Measurements from ENCODE around the gene PHETA1. TPM values are rescaled to one million over a fixed set of nuclear protein-coding genes. Genes with fewer than 3 reads are reported as not detected.
"Not testable (repeated sequence)": the region's sequence is repeated elsewhere in the genome, so short reads cannot be mapped to it uniquely, and the experiment has no call there.

PHETA1 gene
- total RNA-seq, 1 experiment from 2014 or later = 12.4 TPM

DNA sequence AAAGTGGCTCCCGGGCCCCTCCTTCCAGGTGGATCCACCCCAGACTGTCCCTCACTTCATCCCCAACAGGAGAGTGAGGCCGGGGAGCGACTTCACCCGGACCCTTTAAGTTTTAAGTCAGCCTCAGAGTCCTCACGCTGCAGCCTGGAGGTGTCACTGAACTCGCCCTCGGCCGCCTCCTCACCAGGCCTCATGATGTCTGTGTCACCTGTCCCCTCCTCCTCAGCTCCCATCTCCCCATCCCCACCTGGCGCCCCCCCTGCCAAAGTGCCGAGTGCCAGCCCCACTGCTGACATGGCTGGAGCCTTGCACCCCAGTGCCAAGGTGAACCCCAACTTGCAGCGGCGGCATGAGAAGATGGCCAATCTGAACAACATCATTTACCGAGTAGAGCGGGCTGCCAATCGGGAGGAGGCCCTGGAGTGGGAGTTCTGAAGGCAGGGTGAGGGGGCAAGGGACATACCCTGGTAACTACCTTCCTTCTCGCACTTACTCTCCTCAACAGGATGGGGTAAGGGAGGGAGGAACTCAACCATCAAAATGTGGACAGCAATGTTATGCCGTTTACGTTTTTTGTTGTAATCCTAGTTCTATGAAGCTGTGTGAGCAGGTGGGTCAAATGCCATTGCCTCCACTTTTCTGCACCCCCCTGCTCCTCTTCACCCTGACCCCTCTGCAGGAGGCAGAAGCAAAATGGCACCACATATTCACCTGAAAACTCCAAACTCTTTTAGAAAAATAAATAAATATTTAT, 20.8 kb downstream of the PHETA1 start (continued):
- TF ChIP-seq, protein P1, sequence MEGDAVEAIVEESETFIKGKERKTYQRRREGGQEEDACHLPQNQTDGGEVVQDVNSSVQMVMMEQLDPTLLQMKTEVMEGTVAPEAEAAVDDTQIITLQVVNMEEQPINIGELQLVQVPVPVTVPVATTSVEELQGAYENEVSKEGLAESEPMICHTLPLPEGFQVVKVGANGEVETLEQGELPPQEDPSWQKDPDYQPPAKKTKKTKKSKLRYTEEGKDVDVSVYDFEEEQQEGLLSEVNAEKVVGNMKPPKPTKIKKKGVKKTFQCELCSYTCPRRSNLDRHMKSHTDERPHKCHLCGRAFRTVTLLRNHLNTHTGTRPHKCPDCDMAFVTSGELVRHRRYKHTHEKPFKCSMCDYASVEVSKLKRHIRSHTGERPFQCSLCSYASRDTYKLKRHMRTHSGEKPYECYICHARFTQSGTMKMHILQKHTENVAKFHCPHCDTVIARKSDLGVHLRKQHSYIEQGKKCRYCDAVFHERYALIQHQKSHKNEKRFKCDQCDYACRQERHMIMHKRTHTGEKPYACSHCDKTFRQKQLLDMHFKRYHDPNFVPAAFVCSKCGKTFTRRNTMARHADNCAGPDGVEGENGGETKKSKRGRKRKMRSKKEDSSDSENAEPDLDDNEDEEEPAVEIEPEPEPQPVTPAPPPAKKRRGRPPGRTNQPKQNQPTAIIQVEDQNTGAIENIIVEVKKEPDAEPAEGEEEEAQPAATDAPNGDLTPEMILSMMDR (IDR thresholded peaks at IDR 0.05) = no peak
- TF ChIP-seq SP1 (CRISPR knock-in tag; conservative IDR thresholded peaks at IDR 0.05) (no peak), MXD4 (CRISPR knock-in tag; IDR thresholded peaks at IDR 0.05; ENCODE audit: borderline replicate concordance) (no peak), HMGA2 (CRISPR knock-in tag; IDR thresholded peaks at IDR 0.05) (no peak), PRRX2 (CRISPR knock-in tag; IDR thresholded peaks at IDR 0.05) (no peak)

DNA sequence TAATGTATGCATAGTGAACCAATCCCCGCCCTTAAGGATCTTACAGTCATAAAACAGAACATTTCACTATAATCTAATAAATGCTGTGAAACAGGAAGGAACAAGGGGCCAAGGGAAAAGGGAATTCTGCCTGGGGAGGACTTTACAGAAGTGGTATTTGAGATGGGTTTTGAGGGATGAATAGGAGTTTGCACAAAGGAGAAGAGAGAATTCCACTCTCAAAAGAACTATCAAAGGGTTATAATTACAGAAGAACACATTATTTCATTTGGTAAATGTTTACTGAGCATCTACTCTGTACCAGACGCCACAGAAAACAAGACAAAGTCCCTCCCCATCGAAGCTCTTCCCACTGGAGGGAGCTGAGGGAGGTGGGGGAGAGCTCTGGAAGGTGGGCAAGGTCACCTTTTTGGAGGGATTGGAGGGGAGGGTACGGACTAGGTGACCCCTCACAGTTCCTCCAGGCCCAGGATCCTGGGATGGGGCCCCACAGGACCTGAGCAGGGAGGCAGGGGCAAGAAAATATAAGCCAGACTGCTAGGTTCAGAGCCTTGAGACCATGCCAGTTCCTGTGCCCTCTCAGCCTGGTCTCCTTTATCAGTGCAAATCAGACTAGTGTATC, 24.5 kb downstream of the PHETA1 start:
- H3K4me3 Mint-ChIP-seq = no peak overlapping the region
- ChIA-PET CTCF (no interaction called here), POLR2A (no interaction called here)
- ATAC-seq (no peak), DNase-seq (ENCODE audit: low spot score) (no peak)
- H3K36me3 Mint-ChIP-seq = peaks cover 22% of the 10 kb centered on the region
- no peak overlapping the region for H3K27ac Mint-ChIP-seq
- H3K27me3 Mint-ChIP-seq (ENCODE audit: low read depth) = peaks cover 4% of the 10 kb centered on the region; the same call in 1 of the 2 replicates
- H3K9me3 Mint-ChIP-seq = peaks cover 15% of the 10 kb centered on the region
- no peak for TF ChIP-seq IRF2 (CRISPR knock-in tag; IDR thresholded peaks at IDR 0.05; ENCODE audit: borderline replicate concordance, low read depth)
- TF ChIP-seq GABPB1 (CRISPR knock-in tag; IDR thresholded peaks at IDR 0.05) = no peak
- peaks cover 3% of the 10 kb centered on the region for H3K4me1 Mint-ChIP-seq

DNA sequence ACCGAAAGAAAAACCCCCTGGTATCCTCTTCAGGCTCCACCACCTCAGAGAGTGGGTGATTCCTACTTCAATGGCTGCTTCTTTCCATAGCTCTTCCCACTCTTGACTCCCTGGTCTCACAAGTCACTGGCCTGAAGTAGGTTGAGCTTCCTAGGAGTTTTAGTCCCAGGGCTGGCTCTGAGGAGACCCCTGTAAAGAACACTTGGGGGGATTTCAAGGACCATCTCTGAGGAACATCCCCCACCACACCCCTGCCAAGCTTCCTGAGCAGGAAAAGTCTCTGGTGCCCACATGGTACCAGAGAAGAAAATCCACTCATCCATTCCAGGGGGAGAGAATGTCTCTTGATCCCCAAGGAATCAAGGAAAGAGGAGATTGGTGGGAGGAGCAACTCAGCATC, 25.7 kb downstream of the PHETA1 start:
- ChIA-PET POLR2A (no interaction called here), CTCF (no interaction called here)
- peaks cover 10% of the 10 kb centered on the region for H3K36me3 Mint-ChIP-seq
- TF ChIP-seq JUN (CRISPR knock-in tag; IDR thresholded peaks at IDR 0.05) = no peak
- TF ChIP-seq TP53 (CRISPR knock-in tag; IDR thresholded peaks at IDR 0.05) = no peak
- TF ChIP-seq ZNF138 (CRISPR knock-in tag; conservative IDR thresholded peaks at IDR 0.05) = no peak
- H3K4me3 Mint-ChIP-seq = no peak overlapping the region
- no peaks in the 10 kb centered on the region for H3K27me3 Mint-ChIP-seq (ENCODE audit: low read depth)
- H3K4me1 Mint-ChIP-seq = peaks cover 9% of the 10 kb centered on the region
- ATAC-seq (no peak), DNase-seq (ENCODE audit: low spot score) (no peak)
- no peak overlapping the region for H3K27ac Mint-ChIP-seq
- H3K9me3 Mint-ChIP-seq = peaks cover 8% of the 10 kb centered on the region

DNA sequence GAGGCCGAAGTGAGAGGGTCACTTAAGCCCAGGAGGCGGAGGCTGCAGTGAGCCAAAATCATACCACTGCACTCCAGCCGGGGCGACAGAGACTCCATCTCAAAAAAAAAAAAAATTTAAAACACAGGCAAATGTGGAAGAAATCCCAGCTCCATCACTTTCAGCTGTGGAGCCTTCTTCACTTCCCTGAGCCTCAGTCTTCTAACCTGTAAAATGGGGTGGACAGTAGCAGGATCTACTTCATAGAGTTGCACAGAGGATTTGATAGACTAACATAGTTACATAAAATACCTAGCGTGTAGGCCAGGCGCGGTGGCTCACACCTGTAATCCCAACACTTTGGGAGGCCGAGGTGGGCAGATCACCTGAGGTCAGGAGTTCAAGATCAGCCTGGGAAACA, 26.5 kb downstream of the PHETA1 start:
- Mint-ChIP-seq H3K4me3 (no peak overlapping the region), H3K27ac (no peak overlapping the region), H3K4me1 (peaks cover 9% of the 10 kb centered on the region), H3K9me3 (peaks cover 8% of the 10 kb centered on the region), H3K36me3 (peaks cover 4% of the 10 kb centered on the region), H3K27me3 (ENCODE audit: low read depth) (no peaks in the 10 kb centered on the region)
- CTCF ChIA-PET = interaction anchor here (0.8 kb wide), 1 partner anchor 55 kb away, joined by 3 read pairs; no protein-coding TSS in a partner anchor
- no peak for TF ChIP-seq ZBTB21 (CRISPR knock-in tag; IDR thresholded peaks at IDR 0.05; ENCODE audit: borderline replicate concordance)
- TF ChIP-seq, protein P2, sequence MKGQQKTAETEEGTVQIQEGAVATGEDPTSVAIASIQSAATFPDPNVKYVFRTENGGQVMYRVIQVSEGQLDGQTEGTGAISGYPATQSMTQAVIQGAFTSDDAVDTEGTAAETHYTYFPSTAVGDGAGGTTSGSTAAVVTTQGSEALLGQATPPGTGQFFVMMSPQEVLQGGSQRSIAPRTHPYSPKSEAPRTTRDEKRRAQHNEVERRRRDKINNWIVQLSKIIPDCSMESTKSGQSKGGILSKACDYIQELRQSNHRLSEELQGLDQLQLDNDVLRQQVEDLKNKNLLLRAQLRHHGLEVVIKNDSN (CRISPR knock-in tag; IDR thresholded peaks at IDR 0.05) = no peak
- POLR2A ChIA-PET = no interaction called here
- DNase-seq (ENCODE audit: low spot score) (no peak), ATAC-seq (no peak)

DNA sequence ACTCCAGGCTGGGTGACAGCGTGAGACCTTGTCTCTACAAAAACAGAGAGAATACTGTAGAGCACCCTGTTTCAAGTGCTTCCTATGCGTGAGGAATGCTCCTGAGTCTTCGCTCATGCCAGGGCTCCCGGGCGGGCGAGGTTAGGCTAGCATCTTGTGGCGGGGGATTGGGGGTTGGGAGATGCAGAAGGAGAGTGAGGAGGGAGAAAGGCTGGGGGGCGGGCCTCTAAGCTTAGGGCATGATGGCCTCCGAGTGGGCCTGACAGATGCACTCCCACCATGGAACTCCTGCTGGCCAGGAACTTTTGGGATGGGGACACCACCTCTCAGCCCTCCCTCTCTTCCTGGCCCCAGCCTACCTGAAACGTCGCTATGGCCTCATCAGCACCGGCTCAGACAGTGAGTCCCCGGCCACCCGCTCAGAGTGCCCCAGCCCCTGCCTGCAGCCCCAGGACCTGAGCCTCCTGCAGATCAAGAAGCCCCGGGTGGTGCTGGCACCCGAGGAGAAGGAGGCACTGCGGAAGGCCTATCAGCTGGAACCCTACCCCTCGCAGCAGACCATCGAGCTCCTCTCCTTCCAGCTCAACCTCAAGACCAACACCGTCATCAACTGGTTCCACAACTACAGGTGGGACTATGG, 27.3 kb downstream of the PHETA1 start:
- ChIA-PET POLR2A (no interaction called here), CTCF (interaction anchor here (0.8 kb wide), 1 partner anchor 55 kb away, joined by 3 read pairs; no protein-coding TSS in a partner anchor)
- ATAC-seq (no peak), DNase-seq (ENCODE audit: low spot score) (no peak)
- H3K9me3 Mint-ChIP-seq = peaks cover 5% of the 10 kb centered on the region; the same call in 1 of the 2 replicates
- no peaks in the 10 kb centered on the region for H3K27me3 Mint-ChIP-seq (ENCODE audit: low read depth)
- H3K27ac Mint-ChIP-seq = no peak overlapping the region
- TF ChIP-seq GRHL2 (CRISPR knock-in tag; IDR thresholded peaks at IDR 0.05; ENCODE audit: insufficient replicate concordance, severe bottlenecking) (no peak), TEAD4 (CRISPR knock-in tag; IDR thresholded peaks at IDR 0.05) (no peak)
- TF ChIP-seq, protein P3, sequence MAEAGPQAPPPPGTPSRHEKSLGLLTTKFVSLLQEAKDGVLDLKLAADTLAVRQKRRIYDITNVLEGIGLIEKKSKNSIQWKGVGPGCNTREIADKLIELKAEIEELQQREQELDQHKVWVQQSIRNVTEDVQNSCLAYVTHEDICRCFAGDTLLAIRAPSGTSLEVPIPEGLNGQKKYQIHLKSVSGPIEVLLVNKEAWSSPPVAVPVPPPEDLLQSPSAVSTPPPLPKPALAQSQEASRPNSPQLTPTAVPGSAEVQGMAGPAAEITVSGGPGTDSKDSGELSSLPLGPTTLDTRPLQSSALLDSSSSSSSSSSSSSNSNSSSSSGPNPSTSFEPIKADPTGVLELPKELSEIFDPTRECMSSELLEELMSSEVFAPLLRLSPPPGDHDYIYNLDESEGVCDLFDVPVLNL (CRISPR knock-in tag; IDR thresholded peaks at IDR 0.05; ENCODE audit: borderline replicate concordance, low read depth) = no peak
- TF ChIP-seq, protein P1 (IDR thresholded peaks at IDR 0.05) = no peak
- H3K36me3 Mint-ChIP-seq = no peaks in the 10 kb centered on the region
- peaks cover 9% of the 10 kb centered on the region for H3K4me1 Mint-ChIP-seq
- no peak overlapping the region for H3K4me3 Mint-ChIP-seq

DNA sequence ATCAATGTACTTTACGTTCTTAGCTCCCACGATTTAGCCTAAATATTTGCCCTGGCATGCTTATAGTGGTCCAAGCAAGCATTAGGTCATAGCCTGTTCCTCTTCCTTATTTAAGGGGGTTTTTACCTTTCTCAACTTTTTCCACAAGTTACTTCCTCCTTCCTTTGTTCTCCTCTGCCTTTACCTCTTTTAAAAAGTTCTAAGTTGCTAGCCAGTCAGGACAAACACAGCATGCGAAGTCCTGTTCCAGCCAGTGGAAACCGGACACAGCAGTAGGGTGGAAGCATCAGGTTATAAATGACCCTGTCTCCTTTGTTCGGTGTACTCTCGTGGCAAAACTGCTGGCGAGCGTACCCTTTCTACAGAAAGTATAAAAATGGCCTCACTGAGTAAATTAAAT, 28.2 kb downstream of the PHETA1 start:
- H3K9me3 Mint-ChIP-seq; H3K27ac Mint-ChIP-seq; ATAC-seq; H3K36me3 Mint-ChIP-seq; H3K4me3 Mint-ChIP-seq; H3K4me1 Mint-ChIP-seq; POLR2A ChIA-PET; DNase-seq (ENCODE audit: low spot score); H3K27me3 Mint-ChIP-seq (ENCODE audit: low read depth): not testable (repeated sequence)
- CTCF ChIA-PET = interaction anchor here (1.3 kb wide), 1 partner anchor 57 kb away, joined by 6 read pairs; no protein-coding TSS in a partner anchor

All from WTC11 (cell line).